ENCODE data around the gene TFCP2L1.

DNA sequence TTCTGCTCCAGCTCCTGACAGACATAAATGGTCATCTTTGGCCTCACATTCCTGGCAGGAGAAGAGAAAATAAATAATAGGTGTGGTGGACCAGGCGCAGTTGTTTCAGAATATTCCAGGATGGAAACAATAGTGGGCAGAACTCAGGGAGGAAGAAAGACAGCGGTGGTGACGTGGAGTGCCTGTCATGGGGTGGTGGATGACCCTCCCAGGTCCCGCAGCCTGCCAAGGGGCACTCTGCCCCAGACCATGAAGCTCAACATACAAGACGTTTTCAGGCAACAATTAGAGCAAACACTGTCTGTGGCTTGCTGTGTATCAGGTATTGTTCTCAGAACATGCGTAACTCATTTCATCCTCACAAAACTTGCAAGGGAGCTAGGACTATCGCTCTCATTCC, 50.9 kb downstream of the TFCP2L1 start:
- TF ChIP-seq, protein P1, sequence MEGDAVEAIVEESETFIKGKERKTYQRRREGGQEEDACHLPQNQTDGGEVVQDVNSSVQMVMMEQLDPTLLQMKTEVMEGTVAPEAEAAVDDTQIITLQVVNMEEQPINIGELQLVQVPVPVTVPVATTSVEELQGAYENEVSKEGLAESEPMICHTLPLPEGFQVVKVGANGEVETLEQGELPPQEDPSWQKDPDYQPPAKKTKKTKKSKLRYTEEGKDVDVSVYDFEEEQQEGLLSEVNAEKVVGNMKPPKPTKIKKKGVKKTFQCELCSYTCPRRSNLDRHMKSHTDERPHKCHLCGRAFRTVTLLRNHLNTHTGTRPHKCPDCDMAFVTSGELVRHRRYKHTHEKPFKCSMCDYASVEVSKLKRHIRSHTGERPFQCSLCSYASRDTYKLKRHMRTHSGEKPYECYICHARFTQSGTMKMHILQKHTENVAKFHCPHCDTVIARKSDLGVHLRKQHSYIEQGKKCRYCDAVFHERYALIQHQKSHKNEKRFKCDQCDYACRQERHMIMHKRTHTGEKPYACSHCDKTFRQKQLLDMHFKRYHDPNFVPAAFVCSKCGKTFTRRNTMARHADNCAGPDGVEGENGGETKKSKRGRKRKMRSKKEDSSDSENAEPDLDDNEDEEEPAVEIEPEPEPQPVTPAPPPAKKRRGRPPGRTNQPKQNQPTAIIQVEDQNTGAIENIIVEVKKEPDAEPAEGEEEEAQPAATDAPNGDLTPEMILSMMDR (conservative IDR thresholded peaks at IDR 0.05 in 1 of 2, IDR thresholded peaks at IDR 0.05 in 1 of 2; ENCODE audit: low read depth in 1 of 2, low read length in 2 of 2) = no peak
- TF ChIP-seq EZH2 (IDR thresholded peaks at IDR 0.05; ENCODE audit: low read length, missing control alignments) = no peak

Measured in fibroblast of lung (primary cell).